SIG-M5 (cell line): ENCODE measurements around the gene CCDC137.

Experiments used
- DNase-seq: peaks from one replicate; lab custom pipeline; 2025; lab: John Stamatoyannopoulos, UW

Gene CCDC137

GRCh38 chr17:81683208-81683583, 16.7 kb downstream of the CCDC137 start:
- DNase-seq, result no peak

- peak; percentile 94 for DNase-seq
These were observed 17.3 kb downstream of the CCDC137 start, which contains the start of the genes ARL16 and HGS for GRCh38 chr17:81683584-81684441. TSS of gene ARL16 (minus strand) at chr17:81683797. CDS start at chr17:81683753, 44 bp downstream. TSS of gene HGS (plus strand) at chr17:81684011. CDS start at chr17:81684067, 56 bp downstream.

DNA sequence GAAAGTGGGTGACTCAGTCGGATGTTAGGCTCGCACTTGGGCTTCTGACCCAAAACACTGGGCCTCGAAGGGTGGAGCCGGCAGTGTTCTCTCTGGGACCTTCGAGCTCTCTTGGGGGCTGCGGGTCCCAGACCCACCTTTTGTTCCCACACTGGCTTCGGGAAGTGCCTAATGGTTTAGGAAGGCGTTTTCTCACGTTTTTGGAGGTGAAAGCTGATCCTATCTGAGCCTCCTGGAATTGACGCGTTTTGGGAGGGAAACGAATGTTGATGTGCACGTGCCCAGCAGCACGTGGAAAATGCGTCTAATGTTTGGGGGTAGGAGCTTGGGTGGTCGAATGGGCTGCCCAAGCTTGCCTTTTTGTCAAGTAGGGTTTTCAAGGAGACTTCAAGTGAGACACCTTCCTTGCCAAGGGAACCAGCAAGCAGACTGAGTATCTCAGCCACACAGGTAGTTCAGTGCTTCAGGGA, 17.9 kb downstream of the CCDC137 start:
- no peak for DNase-seq

GRCh38 chr17:81685108-81685507, 18.6 kb downstream of the CCDC137 start:
- no peak for DNase-seq

DNA sequence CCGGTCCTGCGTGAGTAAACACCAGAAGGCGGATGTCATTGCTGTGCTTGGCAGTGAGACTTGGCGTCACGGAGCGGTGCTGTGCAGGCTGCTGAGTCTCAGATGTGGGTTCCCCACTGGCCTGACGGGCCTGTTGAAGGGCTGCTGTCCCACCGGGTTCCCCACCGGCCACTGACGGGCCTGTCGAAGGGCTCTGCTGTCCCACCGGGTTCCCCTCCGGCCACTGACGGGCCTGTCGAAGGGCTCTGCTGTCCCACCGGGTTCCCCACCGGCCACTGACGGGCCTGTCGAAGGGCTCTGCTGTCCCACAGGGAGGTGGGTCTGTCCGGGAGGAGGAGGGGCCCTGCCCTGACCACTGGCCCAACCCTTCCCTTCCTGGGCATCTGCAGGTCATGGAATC, 20.1 kb downstream of the CCDC137 start:
- no peak for DNase-seq

GRCh38 chr17:81687770-81688541, 21.4 kb downstream of the CCDC137 start:
- no peak for DNase-seq

- no peak for DNase-seq
These were observed 22.1 kb downstream of the CCDC137 start for GRCh38 chr17:81688616-81689015.

GRCh38 chr17:81690066-81690465, 23.5 kb downstream of the CCDC137 start:
- DNase-seq, result no peak

GRCh38 chr17:81690549-81690948, 24.0 kb downstream of the CCDC137 start:
- no peak for DNase-seq

DNA sequence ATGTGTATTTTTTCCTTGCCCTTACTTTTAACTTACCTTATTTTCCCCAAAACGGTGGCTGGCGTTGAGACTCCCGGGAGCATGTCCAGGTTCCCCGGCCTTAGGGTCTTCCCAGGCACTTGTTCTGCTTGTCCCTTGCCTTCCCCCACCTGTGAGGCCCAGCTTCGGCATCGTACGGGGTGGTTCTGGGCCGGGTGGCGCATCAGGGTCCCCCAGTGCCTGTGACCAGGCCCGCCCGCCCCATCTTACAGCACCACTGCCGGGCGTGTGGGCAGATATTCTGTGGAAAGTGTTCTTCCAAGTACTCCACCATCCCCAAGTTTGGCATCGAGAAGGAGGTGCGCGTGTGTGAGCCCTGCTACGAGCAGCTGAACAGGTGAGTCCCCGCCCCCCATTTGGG, 24.7 kb downstream of the CCDC137 start:
- no peak for DNase-seq

DNA sequence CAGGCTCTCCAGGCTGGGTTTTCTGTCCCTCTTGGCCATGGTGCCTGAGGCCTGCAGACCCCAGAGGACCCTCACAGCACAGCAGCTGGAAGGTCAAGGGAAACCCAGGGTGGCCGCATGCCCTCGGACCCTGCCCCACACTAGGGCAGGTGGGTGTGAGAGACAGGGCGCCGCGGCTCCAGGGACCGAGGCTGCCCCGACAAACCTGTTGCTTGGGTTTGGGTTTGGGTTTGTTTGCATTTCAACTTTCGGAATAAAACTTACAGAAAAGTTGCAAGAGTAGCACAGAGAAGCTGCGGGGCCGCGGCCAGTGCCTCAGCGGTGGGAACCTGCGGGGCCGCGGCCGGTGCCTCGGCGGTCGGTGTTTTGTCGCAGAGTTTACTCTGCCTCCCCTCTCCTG, 25.1 kb downstream of the CCDC137 start:
- no peak for DNase-seq

DNA sequence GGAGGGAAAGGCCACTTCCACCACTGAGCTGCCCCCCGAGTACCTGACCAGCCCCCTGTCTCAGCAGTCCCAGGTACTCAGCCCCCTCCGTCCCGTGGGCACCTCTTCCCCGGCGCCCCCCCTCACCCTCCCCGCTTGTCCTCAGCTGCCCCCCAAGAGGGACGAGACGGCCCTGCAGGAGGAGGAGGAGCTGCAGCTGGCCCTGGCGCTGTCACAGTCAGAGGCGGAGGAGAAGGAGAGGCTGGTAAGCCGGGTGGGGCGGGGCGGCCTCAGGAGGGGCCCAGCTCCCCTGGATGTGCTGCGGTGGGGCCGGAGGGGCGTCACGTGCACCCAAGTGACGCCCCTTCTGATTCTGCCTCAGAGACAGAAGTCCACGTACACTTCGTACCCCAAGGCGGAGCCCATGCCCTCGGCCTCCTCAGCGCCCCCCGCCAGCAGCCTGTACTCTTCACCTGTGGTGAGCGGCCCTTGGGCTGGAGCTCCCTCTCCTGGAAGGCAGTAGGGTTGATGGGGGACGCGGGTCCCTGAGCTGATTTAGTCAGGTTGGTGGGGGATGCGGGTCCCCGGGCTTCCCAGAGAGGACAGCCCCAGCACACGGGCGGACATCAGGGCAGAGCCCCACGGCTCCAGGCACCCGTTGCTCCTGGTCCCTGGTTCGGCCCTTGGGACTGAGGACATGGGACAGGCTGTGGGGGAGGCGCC, 27.1 kb downstream of the CCDC137 start:
- DNase-seq, result no peak

GRCh38 chr17:81694810-81695209, 28.3 kb downstream of the CCDC137 start:
- DNase-seq, result no peak

DNA sequence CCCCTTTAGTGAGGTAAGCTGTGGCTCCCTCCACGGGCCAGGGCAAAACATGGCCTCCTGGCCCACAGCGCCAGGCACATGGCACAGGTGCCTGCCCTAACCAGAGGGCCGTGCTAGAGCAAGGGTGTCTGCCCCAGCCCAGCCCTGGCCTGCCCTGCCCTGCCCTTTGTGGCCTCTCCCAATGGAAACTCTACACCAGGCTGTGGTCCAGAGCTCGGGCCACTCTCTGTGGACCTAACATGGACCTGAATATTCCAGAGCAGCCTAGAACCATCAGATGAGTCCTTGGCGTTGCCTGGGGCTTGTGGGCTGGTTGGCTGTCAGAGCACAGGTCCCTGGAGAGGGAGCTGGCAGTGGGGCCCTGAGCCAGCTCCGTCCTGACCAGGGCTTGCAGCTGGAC, 28.7 kb downstream of the CCDC137 start:
- no peak for DNase-seq

- DNase-seq, result no peak
These were observed 29.3 kb downstream of the CCDC137 start for GRCh38 chr17:81695801-81696200.

DNA sequence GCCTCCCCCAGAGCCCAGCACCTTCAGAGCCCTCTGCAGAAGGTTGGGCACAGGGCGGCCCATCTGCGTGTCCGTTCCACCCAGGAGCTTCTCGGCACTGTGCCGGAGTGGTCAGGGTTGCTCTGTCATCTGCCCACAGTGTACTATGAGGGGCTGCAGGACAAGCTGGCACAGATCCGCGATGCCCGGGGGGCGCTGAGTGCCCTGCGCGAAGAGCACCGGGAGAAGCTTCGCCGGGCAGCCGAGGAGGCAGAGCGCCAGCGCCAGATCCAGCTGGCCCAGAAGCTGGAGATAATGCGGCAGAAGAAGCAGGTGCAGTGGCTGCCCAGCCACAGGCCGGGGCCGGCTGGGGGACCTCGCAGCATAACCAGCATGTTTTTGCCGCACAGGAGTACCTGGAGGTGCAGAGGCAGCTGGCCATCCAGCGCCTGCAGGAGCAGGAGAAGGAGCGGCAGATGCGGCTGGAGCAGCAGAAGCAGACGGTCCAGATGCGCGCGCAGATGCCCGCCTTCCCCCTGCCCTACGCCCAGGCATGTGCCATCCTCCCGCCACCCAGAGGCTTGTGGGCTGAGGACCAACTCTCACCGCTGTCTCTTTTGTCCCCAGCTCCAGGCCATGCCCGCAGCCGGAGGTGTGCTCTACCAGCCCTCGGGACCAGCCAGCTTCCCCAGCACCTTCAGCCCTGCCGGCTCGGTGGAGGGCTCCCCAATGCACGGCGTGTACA, 29.8 kb downstream of the CCDC137 start:
- no peak for DNase-seq

DNA sequence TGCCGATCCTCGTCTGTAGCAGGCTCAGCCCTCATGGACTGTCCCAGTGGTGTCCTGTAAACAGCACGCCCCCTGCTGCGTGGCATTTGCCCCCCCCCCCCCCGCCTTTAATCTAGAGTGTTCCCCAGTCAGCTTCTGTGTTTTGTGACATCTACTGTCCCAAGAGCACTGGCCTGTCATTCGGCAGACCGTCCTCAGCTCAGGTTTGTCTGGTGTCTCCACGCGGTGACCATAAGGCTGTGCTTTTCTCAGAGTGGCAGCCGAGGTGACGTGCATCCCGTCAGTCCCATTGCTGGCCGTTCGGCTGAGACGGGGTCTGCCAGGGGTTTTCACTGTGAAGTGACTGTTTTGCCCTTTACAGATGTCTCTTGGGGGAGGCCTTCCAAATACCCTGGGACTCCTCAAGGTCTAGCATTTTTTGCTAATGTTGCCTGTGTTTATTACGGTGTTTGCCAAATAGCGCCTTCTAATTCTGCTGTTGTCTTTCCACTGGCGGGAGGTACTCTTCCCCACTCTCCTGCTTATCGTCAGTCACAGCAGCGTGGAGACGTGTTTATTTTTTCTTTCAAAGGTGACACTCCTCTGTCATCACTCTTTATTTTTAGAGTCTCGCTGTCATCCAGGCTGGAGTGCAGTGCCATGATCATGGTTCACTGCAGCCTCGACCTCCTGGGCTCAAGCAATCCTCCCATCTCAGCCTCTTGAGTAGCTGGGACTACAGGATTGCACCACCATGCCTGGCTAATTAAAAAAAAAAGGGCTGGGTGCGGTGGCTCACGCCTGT, 30.9 kb downstream of the CCDC137 start:
- DNase-seq, result no peak

- DNase-seq, result no peak
These were observed 34.1 kb downstream of the CCDC137 start for GRCh38 chr17:81700353-81701287.

- no peak for DNase-seq
These were observed 34.9 kb downstream of the CCDC137 start for GRCh38 chr17:81701288-81702071.
